Measurements from ENCODE around the gene PGM2L1.

PGM2L1 gene

DNA sequence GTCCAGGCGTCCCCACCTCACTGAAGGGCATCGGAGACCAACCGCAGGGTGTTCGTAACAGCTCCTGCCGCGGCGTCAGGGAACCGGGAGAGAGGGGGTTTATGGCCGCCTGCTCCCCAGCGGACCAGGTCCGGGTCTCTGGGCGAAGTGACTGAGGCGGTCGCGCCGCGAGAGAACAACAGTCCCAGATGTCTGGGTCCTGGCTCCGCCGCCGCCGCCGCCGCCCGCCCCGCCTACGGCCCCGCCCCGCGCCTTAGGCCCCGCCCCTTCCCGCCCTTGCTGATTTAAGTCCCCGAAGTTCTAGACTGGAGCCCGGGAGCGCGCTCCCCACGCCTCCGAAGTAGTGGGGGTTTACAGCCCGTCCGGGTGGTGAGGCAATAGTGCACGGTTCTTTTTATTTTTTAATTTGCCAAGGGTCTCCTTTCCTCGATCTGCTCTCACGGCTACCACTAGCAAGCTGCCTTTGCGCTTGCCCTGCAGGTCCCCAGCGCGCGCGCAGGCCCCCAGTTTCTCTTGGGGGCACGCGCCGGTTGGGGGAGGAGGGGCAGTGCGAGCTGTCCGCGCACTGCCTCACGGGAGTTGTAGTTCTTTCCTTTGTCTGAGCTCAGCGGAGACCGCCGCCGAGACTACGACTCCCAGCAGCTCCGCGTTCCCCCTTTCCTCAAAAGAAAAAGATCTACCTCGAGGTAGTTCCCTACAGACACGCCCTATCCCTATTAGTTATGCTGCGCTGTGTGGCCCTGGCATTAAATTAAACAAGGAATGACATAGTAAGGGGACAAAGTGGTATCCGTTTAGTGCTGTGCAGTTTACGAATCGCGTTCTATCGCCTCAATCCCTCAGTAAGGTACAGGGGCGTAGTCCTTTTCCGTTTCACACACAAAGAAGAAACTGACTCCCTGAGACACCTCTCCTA, at the start of gene PGM2L1:
Gene PGM2L1, minus strand, starts transcription at position 190 of the 916 bp plus-strand sequence. CDS start 272 bp downstream, outside the sequence.
- peak within 1 kb of the TSS; percentile 65 for H3K27ac ChIP-seq (ENCODE audit: low read depth, low read length)
- H3K79me2 ChIP-seq (ENCODE audit: insufficient read depth, low read length) = no peaks in the 10 kb centered on the region
- H2AFZ ChIP-seq (ENCODE audit: low read depth, low read length, severe bottlenecking) = peak within 1 kb of the TSS; percentile 79
- peak within 1 kb of the TSS; percentile 76 for H3K9ac ChIP-seq (ENCODE audit: low read length)
- peak within 1 kb of the TSS; percentile 68 for H3K4me3 ChIP-seq (ENCODE audit: insufficient read depth, low read length, poor library complexity, severe bottlenecking)
- no peaks in the 10 kb centered on the region for H4K20me1 ChIP-seq (ENCODE audit: low read depth, low read length)
- TF ChIP-seq EZH2phosphoT487 (conservative IDR thresholded peaks at IDR 0.05; ENCODE audit: low read length) = no peak
- TF ChIP-seq, protein P1, sequence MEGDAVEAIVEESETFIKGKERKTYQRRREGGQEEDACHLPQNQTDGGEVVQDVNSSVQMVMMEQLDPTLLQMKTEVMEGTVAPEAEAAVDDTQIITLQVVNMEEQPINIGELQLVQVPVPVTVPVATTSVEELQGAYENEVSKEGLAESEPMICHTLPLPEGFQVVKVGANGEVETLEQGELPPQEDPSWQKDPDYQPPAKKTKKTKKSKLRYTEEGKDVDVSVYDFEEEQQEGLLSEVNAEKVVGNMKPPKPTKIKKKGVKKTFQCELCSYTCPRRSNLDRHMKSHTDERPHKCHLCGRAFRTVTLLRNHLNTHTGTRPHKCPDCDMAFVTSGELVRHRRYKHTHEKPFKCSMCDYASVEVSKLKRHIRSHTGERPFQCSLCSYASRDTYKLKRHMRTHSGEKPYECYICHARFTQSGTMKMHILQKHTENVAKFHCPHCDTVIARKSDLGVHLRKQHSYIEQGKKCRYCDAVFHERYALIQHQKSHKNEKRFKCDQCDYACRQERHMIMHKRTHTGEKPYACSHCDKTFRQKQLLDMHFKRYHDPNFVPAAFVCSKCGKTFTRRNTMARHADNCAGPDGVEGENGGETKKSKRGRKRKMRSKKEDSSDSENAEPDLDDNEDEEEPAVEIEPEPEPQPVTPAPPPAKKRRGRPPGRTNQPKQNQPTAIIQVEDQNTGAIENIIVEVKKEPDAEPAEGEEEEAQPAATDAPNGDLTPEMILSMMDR (IDR thresholded peaks at IDR 0.05; ENCODE audit: insufficient read depth, low read length, poor library complexity, severe bottlenecking) = no peak
- peak within 1 kb of the TSS; percentile 75 for H3K4me2 ChIP-seq (ENCODE audit: low read depth, low read length, poor library complexity, severe bottlenecking)
- no peaks in the 10 kb centered on the region for H3K36me3 ChIP-seq (ENCODE audit: low read length)
- no peaks in the 10 kb centered on the region for H3K9me2 ChIP-seq (replicated peaks; ENCODE audit: insufficient read depth, low read length)
- no peaks in the 10 kb centered on the region for H3K9me3 ChIP-seq (ENCODE audit: insufficient read depth, low read length)
- no peaks in the 10 kb centered on the region for H3K27me3 ChIP-seq (ENCODE audit: low read length)
- H3F3A ChIP-seq (ENCODE audit: insufficient read depth) = no peaks in the 10 kb centered on the region

DNA sequence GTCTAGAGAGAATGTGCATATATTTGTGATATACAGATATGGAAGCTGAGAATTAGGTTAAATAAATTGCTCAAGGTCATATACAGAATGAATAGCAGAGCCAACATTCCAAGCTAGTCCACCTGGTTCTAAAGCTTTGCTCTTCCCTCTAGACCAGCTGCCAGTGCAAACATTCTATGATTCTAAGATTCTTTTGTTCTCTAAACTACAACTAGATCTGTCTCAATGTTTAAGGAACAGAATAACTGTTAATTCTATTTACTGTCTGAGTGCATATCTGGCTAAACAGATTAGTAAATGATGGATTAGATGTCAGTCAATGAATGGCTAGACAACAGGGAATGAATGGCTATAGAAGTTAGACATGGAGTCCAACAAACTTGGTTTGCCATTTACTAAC, 49.5 kb upstream of the PGM2L1 start:
- no peak overlapping the region for H3K9ac ChIP-seq (ENCODE audit: low read length)
- no peaks in the 10 kb centered on the region for H3K9me3 ChIP-seq (ENCODE audit: insufficient read depth, low read length)
- H3K36me3 ChIP-seq (ENCODE audit: low read length) = no peaks in the 10 kb centered on the region
- no peak for TF ChIP-seq EZH2phosphoT487 (conservative IDR thresholded peaks at IDR 0.05; ENCODE audit: low read length)
- TF ChIP-seq, protein P1 (IDR thresholded peaks at IDR 0.05; ENCODE audit: insufficient read depth, low read length, poor library complexity, severe bottlenecking) = no peak
- no peak overlapping the region for H3K27ac ChIP-seq (ENCODE audit: low read depth, low read length)
- no peak overlapping the region for H2AFZ ChIP-seq (ENCODE audit: low read depth, low read length, severe bottlenecking)
- H4K20me1 ChIP-seq (ENCODE audit: low read depth, low read length) = no peaks in the 10 kb centered on the region
- H3K4me3 ChIP-seq (ENCODE audit: insufficient read depth, low read length, poor library complexity, severe bottlenecking) = no peak overlapping the region
- H3K79me2 ChIP-seq (ENCODE audit: insufficient read depth, low read length) = no peaks in the 10 kb centered on the region
- H3F3A ChIP-seq (ENCODE audit: insufficient read depth) = no peaks in the 10 kb centered on the region
- H3K27me3 ChIP-seq (ENCODE audit: low read length) = no peaks in the 10 kb centered on the region
- H3K9me2 ChIP-seq (replicated peaks; ENCODE audit: insufficient read depth, low read length) = no peaks in the 10 kb centered on the region
- no peak overlapping the region for H3K4me2 ChIP-seq (ENCODE audit: low read depth, low read length, poor library complexity, severe bottlenecking)

DNA sequence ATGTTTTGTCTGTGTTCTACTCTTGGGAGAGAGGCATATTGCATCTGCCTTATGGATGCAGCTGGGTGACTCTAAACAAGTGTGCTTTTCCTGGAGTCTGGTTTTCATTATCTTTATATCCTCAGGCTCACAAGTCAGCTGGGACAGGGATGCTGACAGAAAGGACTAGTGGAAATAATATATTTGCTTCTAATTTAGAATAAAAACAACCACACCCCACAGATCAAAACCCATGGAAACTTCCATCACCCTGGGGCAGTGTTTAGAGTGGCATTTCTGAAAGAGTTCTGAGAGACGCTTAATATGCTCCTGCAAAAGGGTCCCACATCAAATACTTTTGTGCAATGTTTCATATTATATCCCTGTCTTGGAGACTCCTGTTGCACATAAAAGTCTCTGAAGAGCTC, 48.3 kb upstream of the PGM2L1 start:
- H4K20me1 ChIP-seq (ENCODE audit: low read depth, low read length) = no peaks in the 10 kb centered on the region
- no peaks in the 10 kb centered on the region for H3K27me3 ChIP-seq (ENCODE audit: low read length)
- H3K9me3 ChIP-seq (ENCODE audit: insufficient read depth, low read length) = no peaks in the 10 kb centered on the region
- no peaks in the 10 kb centered on the region for H3K9me2 ChIP-seq (replicated peaks; ENCODE audit: insufficient read depth, low read length)
- H3K27ac ChIP-seq (ENCODE audit: low read depth, low read length) = no peak overlapping the region
- no peaks in the 10 kb centered on the region for H3F3A ChIP-seq (ENCODE audit: insufficient read depth)
- no peaks in the 10 kb centered on the region for H3K36me3 ChIP-seq (ENCODE audit: low read length)
- H3K4me2 ChIP-seq (ENCODE audit: low read depth, low read length, poor library complexity, severe bottlenecking) = no peak overlapping the region
- no peak for TF ChIP-seq EZH2phosphoT487 (conservative IDR thresholded peaks at IDR 0.05; ENCODE audit: low read length)
- TF ChIP-seq, protein P1 (IDR thresholded peaks at IDR 0.05; ENCODE audit: insufficient read depth, low read length, poor library complexity, severe bottlenecking) = no peak
- no peaks in the 10 kb centered on the region for H3K79me2 ChIP-seq (ENCODE audit: insufficient read depth, low read length)
- no peak overlapping the region for H3K9ac ChIP-seq (ENCODE audit: low read length)
- H2AFZ ChIP-seq (ENCODE audit: low read depth, low read length, severe bottlenecking) = no peak overlapping the region
- no peak overlapping the region for H3K4me3 ChIP-seq (ENCODE audit: insufficient read depth, low read length, poor library complexity, severe bottlenecking)
